Activated B cell treated with CpG ODN at 0.5 μM for 24 hours (primary cell): ENCODE measurements around the gene UBP1. TPM values are rescaled to one million over a fixed set of nuclear protein-coding genes. Genes with fewer than 3 reads are reported as not detected.

Experiments
- ATAC-seq: fragments of 200-7000 bp; cut with Tn5 transposase; one replicate; pipeline ENCODE4 v1.10.0; 2021; ENCODE audit warnings: low read depth, mild to moderate bottlenecking, moderate library complexity
- CTCF ChIA-PET: fragments of 350-600 bp; sonication (Branson Sonifier 250); formaldehyde crosslinking; loops from one replicate; lab custom pipeline; 2021; ENCODE audit warnings: antibody characterized with exemption; lab: Charles Lee
- POLR2A ChIA-PET: fragments of 350-600 bp; sonication (Branson Sonifier 250); formaldehyde crosslinking; loops from one replicate; lab custom pipeline; 2021; ENCODE audit warnings: antibody characterized with exemption; lab: Charles Lee
- DNase-seq: peaks from one replicate; pipeline ENCODE4 v3.0.0; 2022
- H3K27ac Mint-ChIP-seq: one replicate; pipeline ENCODE4 v1.8.0; 2020; ENCODE audit warnings: mixed read lengths
- H3K27me3 Mint-ChIP-seq: one replicate; pipeline ENCODE4 v1.8.0; 2021; ENCODE audit warnings: mixed read lengths
- H3K36me3 Mint-ChIP-seq: one replicate; pipeline ENCODE4 v1.8.0; 2021; ENCODE audit warnings: low read depth, mixed read lengths
- H3K4me1 Mint-ChIP-seq: one replicate; pipeline ENCODE4 v1.8.0; 2021; ENCODE audit warnings: mixed read lengths
- H3K4me3 Mint-ChIP-seq: one replicate; pipeline ENCODE4 v1.8.0; 2020; ENCODE audit warnings: mild to moderate bottlenecking, mixed read lengths
- H3K9me3 Mint-ChIP-seq: one replicate; pipeline ENCODE4 v1.8.0; 2020; ENCODE audit warnings: mixed read lengths
- CTCF ChIP-seq: fragments of 200-600 bp; IDR thresholded peaks from one replicate; pipeline ENCODE4 v1.8.0; 2022; ENCODE audit warnings: antibody characterized with exemption, mild to moderate bottlenecking
- intact Hi-C: fragments of 100-400 bp; cut with micrococcal nuclease; formaldehyde crosslinking; loops from one replicate; pipeline ENCODE4 v1.15.1; 2024
- total RNA-seq: library from RNA; stranded (reverse); gene quantifications from 2 replicates; pipeline ENCODE4 v1.2.3, GENCODE V29; 2022

Gene UBP1
- total RNA-seq, 1 donor from 2014 or later: 68.6 TPM

DNA sequence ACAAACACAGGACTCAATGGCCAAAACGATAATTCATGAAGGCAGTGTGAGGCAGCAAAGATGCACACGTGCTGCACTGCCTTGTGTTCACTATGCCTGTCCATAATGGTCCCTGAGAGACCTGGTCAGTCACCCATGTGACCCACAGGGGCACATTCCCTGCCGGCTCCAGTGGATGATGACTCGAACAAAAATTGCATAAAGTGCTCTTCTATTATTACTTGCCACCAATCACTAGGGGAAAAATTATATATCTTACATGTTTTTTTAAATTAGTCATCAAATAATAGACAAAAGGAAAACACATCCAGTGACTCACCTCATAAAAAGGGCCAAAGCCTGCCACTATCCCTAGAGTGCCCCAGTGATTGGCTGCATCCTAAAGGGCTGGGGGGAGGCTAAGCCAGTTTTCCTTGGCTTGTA lies 47.5 kb downstream of the UBP1 start:
- DNase-seq (no peak), ATAC-seq (no peak)
- no peaks in the 10 kb centered on the region for H3K4me1 Mint-ChIP-seq
- H3K9me3 Mint-ChIP-seq: no peaks in the 10 kb centered on the region
- no peak overlapping the region for H3K4me3 Mint-ChIP-seq
- no peaks in the 10 kb centered on the region for H3K27me3 Mint-ChIP-seq
- CTCF ChIA-PET: no interaction called here
- TF ChIP-seq CTCF: no peak
- POLR2A ChIA-PET: no interaction called here
- no peak overlapping the region for H3K27ac Mint-ChIP-seq
- intact Hi-C loops: no loop called here
- H3K36me3 Mint-ChIP-seq: peaks cover 90% of the 10 kb centered on the region

- DNase-seq (no peak), ATAC-seq (no peak)
- no peaks in the 10 kb centered on the region for H3K4me1 Mint-ChIP-seq
- H3K36me3 Mint-ChIP-seq: peaks cover 85% of the 10 kb centered on the region
- no peak overlapping the region for H3K27ac Mint-ChIP-seq
- intact Hi-C loops: no loop called here
- H3K4me3 Mint-ChIP-seq: no peak overlapping the region
- POLR2A ChIA-PET: no interaction called here
- no peak for TF ChIP-seq CTCF
- H3K27me3 Mint-ChIP-seq: no peaks in the 10 kb centered on the region
- H3K9me3 Mint-ChIP-seq: no peaks in the 10 kb centered on the region
- CTCF ChIA-PET: no interaction called here
Observed at GRCh38 chr3:33392144-33392543, 48.1 kb downstream of the UBP1 start.

GRCh38 chr3:33391255-33391995 lies 48.8 kb downstream of the UBP1 start:
- Mint-ChIP-seq H3K4me3 (no peak overlapping the region), H3K36me3 (peaks cover 83% of the 10 kb centered on the region), H3K4me1 (no peaks in the 10 kb centered on the region), H3K27me3 (no peaks in the 10 kb centered on the region), H3K9me3 (no peaks in the 10 kb centered on the region), H3K27ac (no peak overlapping the region)
- ChIA-PET CTCF (no interaction called here), POLR2A (no interaction called here)
- intact Hi-C loops: no loop called here
- no peak for TF ChIP-seq CTCF
- no peak for DNase-seq
- ATAC-seq: no peak

DNA sequence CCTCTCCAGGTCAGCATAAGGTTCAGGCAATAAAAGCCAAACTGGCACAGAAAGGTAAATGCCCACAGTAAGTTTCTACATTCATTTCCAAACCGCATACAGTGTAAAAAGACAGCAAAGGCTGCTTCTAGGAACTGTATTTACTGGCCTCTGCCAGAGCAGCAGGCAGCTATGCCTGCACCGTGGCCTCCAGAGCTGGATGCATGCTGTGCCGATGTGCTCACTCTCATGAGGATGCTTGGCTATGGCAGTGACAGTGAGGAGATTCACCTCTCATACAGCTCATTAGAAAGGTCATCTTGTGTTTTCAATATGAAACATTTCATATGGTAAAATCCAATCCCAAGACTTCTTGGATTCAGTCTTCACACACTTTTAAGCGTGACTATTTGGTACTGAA lies 50.3 kb downstream of the UBP1 start:
- DNase-seq (no peak), ATAC-seq (no peak)
- no peaks in the 10 kb centered on the region for H3K27me3 Mint-ChIP-seq
- no peaks in the 10 kb centered on the region for H3K9me3 Mint-ChIP-seq
- POLR2A ChIA-PET: no interaction called here
- TF ChIP-seq CTCF: no peak
- intact Hi-C loops: no loop called here
- H3K4me3 Mint-ChIP-seq: no peak overlapping the region
- peaks cover 81% of the 10 kb centered on the region for H3K36me3 Mint-ChIP-seq
- CTCF ChIA-PET: interaction anchor here (1.5 kb wide), 1 partner anchor 17 kb away, joined by 3 read pairs; no protein-coding TSS in a partner anchor
- H3K27ac Mint-ChIP-seq: no peak overlapping the region
- H3K4me1 Mint-ChIP-seq: no peaks in the 10 kb centered on the region

DNA sequence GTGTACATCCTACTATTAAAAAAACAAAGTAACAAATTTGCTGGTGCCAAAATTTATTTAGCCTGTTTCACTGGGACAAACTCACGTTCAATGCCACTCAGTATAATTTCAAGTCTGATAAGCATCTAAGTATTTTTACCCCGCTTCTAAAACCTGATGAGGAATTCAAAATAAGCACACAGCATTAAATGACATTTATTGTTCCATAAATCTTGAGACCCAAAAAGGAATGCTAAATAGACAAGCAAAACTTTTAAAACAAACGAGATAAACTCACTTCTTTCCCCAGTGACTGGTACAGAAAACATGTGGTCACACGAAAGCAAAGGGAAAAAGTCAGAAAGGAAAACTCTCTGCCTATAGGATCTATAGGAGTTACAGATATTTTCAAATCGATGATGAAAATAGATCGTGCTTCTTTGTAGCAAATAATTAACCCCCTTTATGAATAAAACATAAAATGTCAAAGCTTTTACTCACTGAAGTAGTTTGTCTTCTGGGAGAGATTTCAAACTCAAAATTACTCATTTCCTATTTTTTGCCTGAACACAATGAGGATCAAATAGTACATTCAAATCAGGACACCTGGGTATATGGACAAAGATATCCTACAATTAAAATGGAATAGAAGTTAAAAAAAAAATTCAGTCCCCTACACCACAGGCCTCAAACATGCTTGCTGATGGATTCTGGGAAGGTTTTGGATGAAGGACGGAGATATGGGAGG lies 51.7 kb downstream of the UBP1 start:
- Mint-ChIP-seq H3K9me3 (no peaks in the 10 kb centered on the region), H3K27ac (no peak overlapping the region), H3K27me3 (no peaks in the 10 kb centered on the region), H3K4me3 (no peak overlapping the region), H3K36me3 (peaks cover 72% of the 10 kb centered on the region), H3K4me1 (peaks cover 3% of the 10 kb centered on the region)
- POLR2A ChIA-PET: no interaction called here
- DNase-seq (no peak), ATAC-seq (no peak)
- CTCF ChIA-PET: interaction anchor here (1.5 kb wide), 1 partner anchor 16 kb away, joined by 3 read pairs; no protein-coding TSS in a partner anchor
- no peak for TF ChIP-seq CTCF
- intact Hi-C loops: no loop called here
